Neural progenitor cell (in vitro differentiated cells): Measurements from ENCODE around the gene UTRN. TPM values are rescaled to one million over a fixed set of nuclear protein-coding genes. Genes with fewer than 3 reads are reported as not detected.

Source experiments
- DNase-seq: peaks from one replicate; pipeline ENCODE4 v3.0.0-alpha.2; 2016; ENCODE audit warnings: low spot score
- H2AFZ ChIP-seq: fragments of 200-600 bp; sonication (generic); replicated peaks from 2 replicates; pipeline ENCODE4 v1.6.1; 2016; ENCODE audit warnings: antibody characterized with exemption
- H3F3A ChIP-seq: fragments of 200-600 bp; sonication (generic); 2 replicates; pipeline ENCODE4 v1.6.1; 2016; ENCODE audit warnings: antibody characterized with exemption, low read depth
- H3K27ac ChIP-seq: fragments of 200-600 bp; sonication (generic); 2 replicates; pipeline ENCODE4 v1.5.1; 2016; ENCODE audit warnings: mild to moderate bottlenecking
- H3K27me3 ChIP-seq: fragments of 200-600 bp; sonication (generic); 2 replicates; pipeline ENCODE4 v1.6.1; 2016; ENCODE audit warnings: mild to moderate bottlenecking, moderate library complexity
- H3K36me3 ChIP-seq: fragments of 200-600 bp; sonication (generic); 2 replicates; pipeline ENCODE4 v1.5.1; 2016
- H3K4me1 ChIP-seq: fragments of 200-600 bp; sonication (generic); 2 replicates; pipeline ENCODE4 v1.6.1; 2016; ENCODE audit warnings: mixed run types
- H3K4me2 ChIP-seq: fragments of 200-600 bp; sonication (generic); 2 replicates; pipeline ENCODE4 v1.6.1; 2016
- H3K4me3 ChIP-seq: fragments of 200-600 bp; sonication (generic); 2 replicates; pipeline ENCODE4 v1.5.1; 2016
- H3K79me2 ChIP-seq: fragments of 200-600 bp; sonication (generic); 2 replicates; pipeline ENCODE4 v1.6.1; 2016; ENCODE audit warnings: low read depth
- H3K9ac ChIP-seq: fragments of 200-600 bp; sonication (generic); 2 replicates; pipeline ENCODE4 v1.6.1; 2016
- H3K9me3 ChIP-seq: fragments of 200-600 bp; sonication (generic); 2 replicates; pipeline ENCODE4 v1.5.1; 2016; ENCODE audit warnings: low read depth
- H4K20me1 ChIP-seq: fragments of 200-600 bp; sonication (generic); 2 replicates; pipeline ENCODE4 v1.6.1; 2016; ENCODE audit warnings: low read depth
- H3K27ac Mint-ChIP-seq: 3 replicates; pipeline ENCODE4 v1.8.0; 2021; ENCODE audit warnings: mixed read lengths
- H3K27me3 Mint-ChIP-seq: 2 replicates; pipeline ENCODE4 v1.8.0; 2022; ENCODE audit warnings: low read depth, mild to moderate bottlenecking, inconsistent platforms, moderate library complexity, mixed read lengths; ENCODE audit not compliant: insufficient read depth
- H3K36me3 Mint-ChIP-seq: 3 replicates; pipeline ENCODE4 v1.8.0; 2021; ENCODE audit warnings: mixed read lengths
- H3K4me1 Mint-ChIP-seq: 3 replicates; pipeline ENCODE4 v1.8.0; 2021; ENCODE audit warnings: mixed read lengths
- H3K4me3 Mint-ChIP-seq: 3 replicates; pipeline ENCODE4 v1.8.0; 2021; ENCODE audit warnings: mild to moderate bottlenecking, moderate library complexity, mixed read lengths
- H3K9me3 Mint-ChIP-seq: 3 replicates; pipeline ENCODE4 v1.8.0; 2020; ENCODE audit warnings: mixed read lengths
- CTCF ChIP-seq: fragments of 200-600 bp; sonication (generic); IDR thresholded peaks from 2 replicates; pipeline ENCODE4 v1.5.1; 2017; ENCODE audit warnings: antibody characterized with exemption, mild to moderate bottlenecking
- EZH2 ChIP-seq: fragments of 200-600 bp; sonication (generic); IDR thresholded peaks from 2 replicates; pipeline ENCODE4 v1.6.1; 2017; ENCODE audit warnings: antibody characterized with exemption, mild to moderate bottlenecking, moderate library complexity
- EZH2phosphoT487 ChIP-seq: fragments of 200-600 bp; sonication (generic); IDR thresholded peaks from 2 replicates; pipeline ENCODE4 v1.6.1; 2017; ENCODE audit warnings: antibody characterized with exemption
- total RNA-seq: library from RNA; depleted of rRNA; stranded (reverse); fragments of >200 nt; gene quantifications from 2 replicates; pipeline ENCODE4 v1.2.3, GENCODE V29; 2015; ENCODE audit warnings: low replicate concordance

Gene UTRN
- total RNA-seq, 1 donor from 2014 or later = 44.3 TPM

DNA sequence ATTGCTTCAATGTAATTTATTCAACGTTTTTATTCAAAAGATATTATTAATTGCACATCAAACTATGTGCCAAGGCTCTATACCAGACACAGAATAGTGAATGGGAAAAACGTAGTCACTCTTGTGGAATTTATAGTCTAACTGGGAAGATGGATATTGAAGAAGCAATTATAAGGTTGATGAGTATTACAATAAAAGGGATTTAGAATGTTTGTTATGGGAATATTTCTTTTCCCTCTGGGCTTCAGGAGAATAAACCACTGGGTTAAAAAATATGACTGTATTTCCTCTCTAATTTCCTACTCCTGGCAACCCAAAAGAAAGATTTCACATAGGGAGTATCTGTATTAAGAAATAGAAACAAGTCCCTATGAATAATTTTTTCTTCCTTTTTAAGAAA, 25.1 kb upstream of the UTRN start:
- Histone ChIP-seq H3K27me3 (no peaks in the 10 kb centered on the region), H3K4me2 (no peak overlapping the region), H4K20me1 (no peaks in the 10 kb centered on the region), H3K36me3 (no peaks in the 10 kb centered on the region), H3F3A (no peaks in the 10 kb centered on the region), H3K4me3 (no peak overlapping the region), H3K4me1 (peaks cover 11% of the 10 kb centered on the region), H2AFZ (no peak overlapping the region), H3K79me2 (no peaks in the 10 kb centered on the region), H3K9ac (no peak overlapping the region), H3K9me3 (no peaks in the 10 kb centered on the region), H3K27ac (no peak overlapping the region)
- no peak for DNase-seq
- Mint-ChIP-seq H3K9me3 (peaks cover 5% of the 10 kb centered on the region), H3K36me3 (no peaks in the 10 kb centered on the region), H3K27me3 (peaks cover 4% of the 10 kb centered on the region), H3K27ac (no peak overlapping the region), H3K4me1 (peaks cover 13% of the 10 kb centered on the region), H3K4me3 (no peak overlapping the region)
- TF ChIP-seq EZH2phosphoT487 (no peak), EZH2 (no peak)

DNA sequence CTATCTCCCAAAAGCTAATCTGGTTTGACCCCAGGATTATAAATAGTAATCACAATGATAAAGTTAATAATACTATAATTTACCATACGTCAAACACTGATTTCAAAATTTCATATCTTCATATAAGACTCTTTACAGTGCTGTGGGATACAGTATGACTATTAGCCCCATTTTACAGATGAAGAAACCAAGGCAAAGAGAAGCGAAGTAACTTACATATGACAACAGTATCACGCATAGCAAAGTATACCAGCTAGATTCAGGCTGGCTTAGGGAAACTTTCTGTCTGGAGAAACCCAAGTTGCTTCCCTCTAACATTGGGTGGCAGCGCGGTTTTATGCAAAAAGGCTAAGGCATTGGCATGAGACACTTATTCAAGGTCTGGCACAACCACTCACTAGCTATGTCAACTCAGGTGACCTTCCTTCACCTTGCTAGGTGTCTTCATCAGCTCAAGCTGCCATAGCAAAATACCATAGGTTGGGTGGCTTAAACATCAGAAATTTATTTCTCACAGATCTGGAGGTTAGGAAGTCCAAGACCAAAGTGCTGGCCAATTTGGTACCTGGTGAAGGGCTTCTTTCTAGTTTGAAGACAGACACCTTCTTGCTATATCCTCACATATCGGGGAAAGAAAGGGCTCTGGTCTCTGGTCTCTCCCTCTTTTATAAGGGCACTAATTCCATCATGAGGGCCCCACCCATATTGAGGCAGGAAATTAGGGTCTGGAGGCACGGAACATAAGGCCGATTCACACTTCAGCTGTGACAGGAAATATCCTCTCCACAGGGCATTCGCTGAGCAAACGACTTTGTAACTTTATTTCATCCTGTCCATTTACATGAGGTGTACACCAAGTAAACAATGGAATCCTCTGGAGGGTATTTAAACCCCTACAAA, 22.4 kb upstream of the UTRN start:
- H3K4me2 ChIP-seq = no peak overlapping the region
- no peak overlapping the region for H3K9ac ChIP-seq
- H4K20me1 ChIP-seq = no peaks in the 10 kb centered on the region
- no peaks in the 10 kb centered on the region for H3K27me3 ChIP-seq
- H3F3A ChIP-seq = peaks cover 14% of the 10 kb centered on the region
- H3K4me3 ChIP-seq = no peak overlapping the region
- H2AFZ ChIP-seq = no peak overlapping the region
- H3K9me3 ChIP-seq = no peaks in the 10 kb centered on the region
- H3K27ac ChIP-seq = no peak overlapping the region
- Mint-ChIP-seq H3K4me1 (peaks cover 27% of the 10 kb centered on the region), H3K27ac (no peak overlapping the region), H3K9me3 (peaks cover 3% of the 10 kb centered on the region), H3K36me3 (peaks cover 2% of the 10 kb centered on the region), H3K27me3 (peaks cover 2% of the 10 kb centered on the region), H3K4me3 (no peak overlapping the region)
- H3K79me2 ChIP-seq = no peaks in the 10 kb centered on the region
- H3K4me1 ChIP-seq = peaks cover 29% of the 10 kb centered on the region
- TF ChIP-seq CTCF (no peak), EZH2 (no peak), EZH2phosphoT487 (no peak)
- H3K36me3 ChIP-seq = no peaks in the 10 kb centered on the region
- DNase-seq = no peak

- Histone ChIP-seq H3K9ac (no peak overlapping the region), H3K79me2 (no peaks in the 10 kb centered on the region), H3F3A (peaks cover 14% of the 10 kb centered on the region), H3K27me3 (no peaks in the 10 kb centered on the region), H3K4me2 (no peak overlapping the region), H2AFZ (no peak overlapping the region), H3K4me3 (no peak overlapping the region), H4K20me1 (no peaks in the 10 kb centered on the region), H3K36me3 (no peaks in the 10 kb centered on the region), H3K4me1 (peaks cover 29% of the 10 kb centered on the region), H3K9me3 (no peaks in the 10 kb centered on the region), H3K27ac (no peak overlapping the region)
- no peak for TF ChIP-seq EZH2phosphoT487
- TF ChIP-seq EZH2 = no peak
- TF ChIP-seq CTCF = no peak
- Mint-ChIP-seq H3K4me3 (peak overlapping the region; percentile 46), H3K9me3 (peaks cover 2% of the 10 kb centered on the region), H3K27ac (peak overlapping the region; percentile 89), H3K4me1 (peaks cover 27% of the 10 kb centered on the region), H3K36me3 (peaks cover 4% of the 10 kb centered on the region), H3K27me3 (peaks cover 2% of the 10 kb centered on the region)
- DNase-seq = no peak
These were observed 21.3 kb upstream of the UTRN start for GRCh38 chr6:144263786-144264185.
